ENCODE data around the gene BBS9.

Gene BBS9

GRCh38 chr7:33494474-33494873 lies 365.1 kb downstream of the BBS9 start:
- Histone ChIP-seq H2AFZ (ENCODE audit: low read length) (no peak overlapping the region), H3K79me2 (ENCODE audit: insufficient read depth, low read length) (no peaks in the 10 kb centered on the region), H3F3A (ENCODE audit: low read depth) (no peaks in the 10 kb centered on the region), H4K20me1 (ENCODE audit: insufficient read depth, low read length, poor library complexity, severe bottlenecking) (no peaks in the 10 kb centered on the region), H3K9ac (ENCODE audit: low read depth, low read length, poor library complexity, severe bottlenecking) (no peak overlapping the region), H3K9me2 (replicated peaks; ENCODE audit: low read depth, low read length) (no peaks in the 10 kb centered on the region), H3K27me3 (ENCODE audit: insufficient read depth, low read length, poor library complexity, severe bottlenecking) (no peaks in the 10 kb centered on the region), H3K4me1 (ENCODE audit: insufficient read depth, low read length, poor library complexity, severe bottlenecking) (no peaks in the 10 kb centered on the region), H3K4me2 (ENCODE audit: low read depth, low read length, poor library complexity, severe bottlenecking) (no peak overlapping the region), H3K36me3 (ENCODE audit: insufficient read depth, low read length) (no peaks in the 10 kb centered on the region), H3K4me3 (ENCODE audit: low read length, poor library complexity, severe bottlenecking) (no peak overlapping the region), H3K9me3 (ENCODE audit: insufficient read depth, low read depth, low read length) (no peaks in the 10 kb centered on the region)
- TF ChIP-seq EZH2phosphoT487 (IDR thresholded peaks at IDR 0.05; ENCODE audit: borderline replicate concordance) (no peak), CTCF (conservative IDR thresholded peaks at IDR 0.05; ENCODE audit: low read length) (no peak)

DNA sequence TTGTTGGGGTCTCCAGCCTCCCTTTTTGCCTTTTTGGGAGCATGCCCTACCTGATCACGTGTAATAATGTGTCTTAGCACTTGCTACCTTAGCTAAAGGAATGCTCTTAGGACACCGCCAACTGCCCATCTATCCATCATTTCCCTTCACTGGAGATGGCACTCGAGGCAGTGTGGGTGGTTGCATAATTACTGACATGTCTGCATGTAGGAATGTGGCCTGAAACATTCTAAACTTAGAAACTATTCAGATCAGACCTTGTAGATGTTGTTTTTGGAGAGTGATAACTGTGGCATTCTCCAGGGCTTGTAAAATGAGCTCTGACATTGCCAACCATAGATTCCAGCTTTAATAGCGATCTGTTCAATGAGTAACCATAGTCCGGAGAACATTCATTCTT lies 365.8 kb downstream of the BBS9 start:
- Histone ChIP-seq H3K4me3 (ENCODE audit: low read length, poor library complexity, severe bottlenecking) (no peak overlapping the region), H2AFZ (ENCODE audit: low read length) (no peak overlapping the region), H3K4me2 (ENCODE audit: low read depth, low read length, poor library complexity, severe bottlenecking) (no peak overlapping the region), H3K79me2 (ENCODE audit: insufficient read depth, low read length) (no peaks in the 10 kb centered on the region), H3K9me3 (ENCODE audit: insufficient read depth, low read depth, low read length) (no peaks in the 10 kb centered on the region), H3K9me2 (replicated peaks; ENCODE audit: low read depth, low read length) (no peaks in the 10 kb centered on the region), H4K20me1 (ENCODE audit: insufficient read depth, low read length, poor library complexity, severe bottlenecking) (no peaks in the 10 kb centered on the region), H3F3A (ENCODE audit: low read depth) (no peaks in the 10 kb centered on the region), H3K36me3 (ENCODE audit: insufficient read depth, low read length) (no peaks in the 10 kb centered on the region), H3K9ac (ENCODE audit: low read depth, low read length, poor library complexity, severe bottlenecking) (no peak overlapping the region), H3K4me1 (ENCODE audit: insufficient read depth, low read length, poor library complexity, severe bottlenecking) (no peaks in the 10 kb centered on the region), H3K27me3 (ENCODE audit: insufficient read depth, low read length, poor library complexity, severe bottlenecking) (no peaks in the 10 kb centered on the region)
- TF ChIP-seq EZH2phosphoT487 (IDR thresholded peaks at IDR 0.05; ENCODE audit: borderline replicate concordance) (no peak), CTCF (conservative IDR thresholded peaks at IDR 0.05; ENCODE audit: low read length) (no peak)

GRCh38 chr7:33497051-33497450 lies 367.7 kb downstream of the BBS9 start:
- Histone ChIP-seq H3K27me3 (ENCODE audit: insufficient read depth, low read length, poor library complexity, severe bottlenecking) (no peaks in the 10 kb centered on the region), H3K9me2 (replicated peaks; ENCODE audit: low read depth, low read length) (no peaks in the 10 kb centered on the region), H2AFZ (ENCODE audit: low read length) (no peak overlapping the region), H3K36me3 (ENCODE audit: insufficient read depth, low read length) (no peaks in the 10 kb centered on the region), H3K9ac (ENCODE audit: low read depth, low read length, poor library complexity, severe bottlenecking) (no peak overlapping the region), H3K9me3 (ENCODE audit: insufficient read depth, low read depth, low read length) (no peaks in the 10 kb centered on the region), H4K20me1 (ENCODE audit: insufficient read depth, low read length, poor library complexity, severe bottlenecking) (no peaks in the 10 kb centered on the region), H3K4me3 (ENCODE audit: low read length, poor library complexity, severe bottlenecking) (no peak overlapping the region), H3K79me2 (ENCODE audit: insufficient read depth, low read length) (no peaks in the 10 kb centered on the region), H3K4me2 (ENCODE audit: low read depth, low read length, poor library complexity, severe bottlenecking) (no peak overlapping the region), H3K4me1 (ENCODE audit: insufficient read depth, low read length, poor library complexity, severe bottlenecking) (no peaks in the 10 kb centered on the region), H3F3A (ENCODE audit: low read depth) (no peaks in the 10 kb centered on the region)
- TF ChIP-seq CTCF (conservative IDR thresholded peaks at IDR 0.05; ENCODE audit: low read length) (no peak), EZH2phosphoT487 (IDR thresholded peaks at IDR 0.05; ENCODE audit: borderline replicate concordance) (no peak)

Measured in Loucy (cell line).